ENCODE measurements around the gene ARL11.

DNA sequence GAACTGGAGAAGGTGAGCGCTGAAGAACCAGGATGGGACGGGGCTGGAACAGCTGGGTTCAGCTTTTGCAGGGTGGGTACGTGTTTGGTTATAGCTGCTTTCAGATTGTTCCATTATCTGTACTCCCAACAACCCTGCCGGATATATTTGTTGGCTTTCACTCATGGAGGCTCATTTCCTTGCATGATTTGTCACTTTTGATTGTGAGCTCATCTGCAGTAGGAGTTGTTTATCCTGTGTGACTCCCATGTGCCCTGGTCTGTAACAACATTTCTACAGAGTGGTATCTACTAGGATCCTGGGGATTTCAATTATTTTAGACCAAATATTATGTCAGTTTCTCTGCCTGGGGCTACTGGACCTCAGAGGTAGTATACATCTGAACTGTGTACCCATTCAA lies 5.4 kb downstream of the ARL11 start:
- no peak for TF ChIP-seq TP53 (CRISPR knock-in tag; IDR thresholded peaks at IDR 0.05)
- TF ChIP-seq, protein P1, sequence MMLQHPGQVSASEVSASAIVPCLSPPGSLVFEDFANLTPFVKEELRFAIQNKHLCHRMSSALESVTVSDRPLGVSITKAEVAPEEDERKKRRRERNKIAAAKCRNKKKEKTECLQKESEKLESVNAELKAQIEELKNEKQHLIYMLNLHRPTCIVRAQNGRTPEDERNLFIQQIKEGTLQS (CRISPR knock-in tag; conservative IDR thresholded peaks at IDR 0.05) = no peak
- no peak for TF ChIP-seq FOXP4 (CRISPR knock-in tag; IDR thresholded peaks at IDR 0.05)
- TF ChIP-seq SP1 (CRISPR knock-in tag; conservative IDR thresholded peaks at IDR 0.05) = no peak
- TF ChIP-seq NFYB (CRISPR knock-in tag; conservative IDR thresholded peaks at IDR 0.05; ENCODE audit: low read depth) = no peak

All from WTC11 (cell line).